ENCODE results near the gene ZNF277.

DNA sequence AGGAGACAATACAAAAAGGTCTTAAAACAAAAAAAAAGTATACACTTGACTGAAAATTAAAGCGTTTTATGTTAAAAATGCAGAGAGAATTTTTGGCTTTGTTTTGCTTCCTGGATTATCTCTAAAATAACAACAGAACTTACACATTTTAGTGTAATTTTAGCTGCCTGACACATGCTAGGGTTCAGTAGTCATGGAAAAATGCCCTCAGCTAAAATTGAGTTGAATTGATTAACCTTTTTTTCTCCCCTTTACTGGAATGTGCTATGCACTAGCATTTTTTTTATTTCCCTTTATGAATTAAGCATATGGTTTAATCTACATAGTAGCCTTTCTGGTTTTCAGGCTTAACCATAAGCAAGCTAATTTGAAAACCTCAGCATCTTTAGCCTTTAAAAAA lies 89.9 kb downstream of the ZNF277 start:
- TF ChIP-seq, protein P1, sequence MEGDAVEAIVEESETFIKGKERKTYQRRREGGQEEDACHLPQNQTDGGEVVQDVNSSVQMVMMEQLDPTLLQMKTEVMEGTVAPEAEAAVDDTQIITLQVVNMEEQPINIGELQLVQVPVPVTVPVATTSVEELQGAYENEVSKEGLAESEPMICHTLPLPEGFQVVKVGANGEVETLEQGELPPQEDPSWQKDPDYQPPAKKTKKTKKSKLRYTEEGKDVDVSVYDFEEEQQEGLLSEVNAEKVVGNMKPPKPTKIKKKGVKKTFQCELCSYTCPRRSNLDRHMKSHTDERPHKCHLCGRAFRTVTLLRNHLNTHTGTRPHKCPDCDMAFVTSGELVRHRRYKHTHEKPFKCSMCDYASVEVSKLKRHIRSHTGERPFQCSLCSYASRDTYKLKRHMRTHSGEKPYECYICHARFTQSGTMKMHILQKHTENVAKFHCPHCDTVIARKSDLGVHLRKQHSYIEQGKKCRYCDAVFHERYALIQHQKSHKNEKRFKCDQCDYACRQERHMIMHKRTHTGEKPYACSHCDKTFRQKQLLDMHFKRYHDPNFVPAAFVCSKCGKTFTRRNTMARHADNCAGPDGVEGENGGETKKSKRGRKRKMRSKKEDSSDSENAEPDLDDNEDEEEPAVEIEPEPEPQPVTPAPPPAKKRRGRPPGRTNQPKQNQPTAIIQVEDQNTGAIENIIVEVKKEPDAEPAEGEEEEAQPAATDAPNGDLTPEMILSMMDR (IDR thresholded peaks at IDR 0.05) = no peak
- TF ChIP-seq POLR2A (IDR thresholded peaks at IDR 0.05) (no peak), EP300 (IDR thresholded peaks at IDR 0.05) (no peak)
